ENCODE measurements around the gene TMEM212.

- TF ChIP-seq POLR2A (IDR thresholded peaks at IDR 0.05) (no peak), CTCF (IDR thresholded peaks at IDR 0.05) (no peak)
These were observed 41.2 kb upstream of the TMEM212 start for GRCh38 chr3:171801738-171802589.

All from stomach (tissue), 4 donors.